Subcutaneous adipose tissue (tissue), 4 donors: ENCODE data around the gene XPC. TPM values are rescaled to one million over a fixed set of nuclear protein-coding genes. Genes with fewer than 3 reads are reported as not detected.

ENCODE experiments used
- CTCF ChIP-seq: fragments of 450-650 bp; IDR thresholded peaks from one replicate; pipeline ENCODE4 v1.5.1; 2016; ENCODE audit warnings: low read depth, mild to moderate bottlenecking, control low read depth, antibody characterized with exemption, moderate library complexity
- total RNA-seq, 4 donors: library from RNA; depleted of rRNA; stranded (reverse); fragments of >200 nt; gene quantifications; one replicate each; pipeline ENCODE4 v1.1.0, GENCODE V29; 2016

The XPC gene
- total RNA-seq, 4 donors from 2014 or later, result 25.4 to 70.6 (median 46.0) TPM

DNA sequence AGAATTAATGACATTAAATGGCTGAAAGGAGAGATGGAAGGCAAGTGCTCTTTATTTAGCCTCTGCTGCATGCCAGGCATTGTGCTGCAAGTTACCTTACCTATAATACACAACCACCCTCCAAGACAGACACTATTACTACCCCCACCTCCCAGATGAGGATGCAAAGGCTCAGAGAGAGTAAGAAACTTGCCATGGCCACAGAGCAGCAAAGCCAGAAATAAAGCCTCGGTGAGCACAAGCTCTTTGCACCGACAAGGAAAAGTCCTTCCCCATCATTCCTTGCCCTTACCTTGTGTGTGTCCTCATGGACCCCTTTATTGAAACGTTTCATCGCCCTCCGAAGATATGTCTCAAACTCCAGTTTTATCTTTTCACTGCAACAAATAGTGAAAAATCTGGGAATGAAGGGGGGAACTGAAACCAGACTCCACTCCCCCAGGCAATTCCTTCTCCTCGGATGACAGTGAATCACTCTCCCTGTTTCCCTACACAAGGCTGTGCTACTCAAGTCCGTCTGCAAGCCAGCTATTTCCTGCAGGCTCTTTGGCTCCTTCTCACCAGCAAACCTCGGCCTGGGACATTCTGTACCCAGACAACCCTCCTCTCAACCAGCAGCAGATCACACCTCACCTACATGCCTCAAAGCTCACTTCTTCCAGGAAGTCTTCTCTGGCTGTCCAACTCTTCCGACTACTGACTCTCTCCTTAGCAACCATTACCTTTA is 11.4 kb downstream of the XPC start:
- TF ChIP-seq CTCF, result no peak

DNA sequence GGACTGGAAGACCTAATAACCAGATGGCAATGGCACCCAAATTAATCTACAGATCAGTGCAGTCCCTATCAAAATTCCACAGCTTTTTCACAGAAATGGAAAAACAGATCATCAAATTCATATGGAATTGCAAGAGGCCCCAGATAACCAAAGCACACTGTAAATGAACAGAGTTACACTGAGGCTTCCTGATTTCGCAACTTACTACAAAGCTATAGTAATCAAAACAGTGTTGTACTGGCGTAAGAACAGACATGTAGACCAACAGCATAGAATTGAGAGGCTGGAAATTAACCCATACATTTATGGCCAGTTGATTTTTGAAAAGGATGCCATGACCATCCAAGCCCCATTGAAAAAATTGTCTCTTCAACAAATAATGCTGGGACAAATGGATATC is 16.2 kb downstream of the XPC start:
- no peak for TF ChIP-seq CTCF

DNA sequence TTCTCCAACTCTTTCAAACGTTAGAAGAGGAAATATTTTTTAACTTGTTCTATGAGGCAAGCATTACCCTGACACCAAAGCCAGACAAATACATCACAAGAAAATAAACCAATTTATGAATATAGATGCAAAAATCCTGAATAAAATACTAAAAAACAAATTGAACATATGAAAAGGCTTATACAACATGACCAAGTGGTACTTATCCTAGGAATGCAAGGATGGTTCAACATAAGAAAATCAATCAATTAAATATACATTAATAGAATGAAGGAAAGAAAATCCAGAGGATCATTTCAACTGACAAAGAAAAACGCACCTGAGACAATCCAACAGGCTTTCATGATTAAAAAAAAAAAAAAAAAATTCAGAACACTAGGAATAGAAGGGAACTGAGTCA is 17.1 kb downstream of the XPC start:
- TF ChIP-seq CTCF, result no peak

- no peak for TF ChIP-seq CTCF
Observed at GRCh38 chr3:14159426-14159825, 19.0 kb downstream of the XPC start.

DNA sequence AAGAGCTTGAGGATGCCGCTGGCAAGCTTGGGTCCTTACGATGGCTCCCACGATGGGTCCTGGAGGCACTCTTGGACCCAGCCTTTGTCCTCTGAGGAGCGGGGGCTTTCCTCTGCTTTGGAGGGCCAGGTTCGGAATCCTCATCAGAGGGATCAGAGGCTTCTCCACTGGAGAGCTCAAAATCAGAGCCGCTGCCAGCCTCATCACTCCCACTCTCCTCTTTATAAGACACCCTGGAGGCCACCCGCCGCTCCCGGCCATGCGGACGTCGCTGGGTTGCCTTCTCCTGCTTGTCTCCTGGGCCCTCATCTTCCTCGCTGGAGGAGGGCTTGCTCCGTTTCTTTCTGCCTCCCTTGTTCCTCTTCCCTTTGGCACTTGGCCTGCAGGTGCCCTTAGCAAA is 20.0 kb downstream of the XPC start:
- no peak for TF ChIP-seq CTCF

DNA sequence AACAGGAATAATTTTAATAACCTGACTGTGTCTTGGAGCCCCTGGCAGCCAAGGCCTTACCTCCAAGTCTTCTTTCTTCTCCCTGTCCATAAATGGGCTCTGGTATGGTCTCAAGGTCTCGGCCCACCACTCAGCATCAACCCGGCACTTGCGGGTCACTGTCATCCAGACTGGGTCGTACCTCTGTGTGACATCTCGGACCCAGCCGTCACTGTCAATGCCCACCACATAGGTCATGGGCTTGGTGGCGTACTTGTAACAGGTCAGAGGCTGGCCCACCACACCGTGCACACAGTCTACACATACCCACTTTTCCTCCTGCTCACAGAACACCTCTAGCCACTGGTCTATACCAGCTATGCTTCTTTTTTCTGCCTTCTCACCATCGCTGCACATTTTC is 20.4 kb downstream of the XPC start:
- no peak for TF ChIP-seq CTCF

- TF ChIP-seq CTCF, result no peak
Observed at GRCh38 chr3:14156843-14157561, 21.4 kb downstream of the XPC start.
